ENCODE measurements around the gene CAMK2D. TPM values are rescaled to one million over a fixed set of nuclear protein-coding genes. Genes with fewer than 3 reads are reported as not detected.

Gene CAMK2D
- total RNA-seq: 100 to 1,000 TPM in 3 of 4 donors, 10 to 100 TPM in 1; 83.8 to 183 (median 145) TPM
- polyA plus RNA-seq: 10 to 100 TPM; 41.2 to 53.9 (median 44.1) TPM
- long read RNA-seq, donor 1, full-length matches to known transcripts: 4 of 173 reads
- long read RNA-seq, donor 1, partial matches to known transcripts: 18 of 173 reads
- long read RNA-seq, donor 1, other reads (novel, unspliced or antisense): 151 of 173 reads
- long read RNA-seq, donor 2, full-length matches to known transcripts: 5 of 176 reads
- long read RNA-seq, donor 2, partial matches to known transcripts: 23 of 176 reads
- long read RNA-seq, donor 2, other reads (novel, unspliced or antisense): 148 of 176 reads

GRCh38 chr4:113761620-113762185 is at the start of gene CAMK2D:
Gene CAMK2D (minus strand): TSS chr4:113761738. CDS start chr4:113761068, 670 bp downstream.
- H3K4me3 ChIP-seq: peak within 1 kb of the TSS; percentile 88
- TF ChIP-seq CTCF (IDR thresholded peaks at IDR 0.05): peak; percentile 42
- intact Hi-C loops (cut with DNase I): loop anchor here (2.0 to 5.0 kb wide), 3 partner anchors 77 to 214 kb away; no protein-coding TSS in a partner anchor
- 0 to 1% (median 0%) methylated on average over 25 to 50 of the region's 50 CpGs for WGBS, 3 donors
- H3K4me1 ChIP-seq: peaks cover 28% of the 10 kb centered on the region
- no peaks in the 10 kb centered on the region for H3K27me3 ChIP-seq (ENCODE audit: insufficient read depth in 3 of 3, low read length in 2 of 3)
- H3K9me3 ChIP-seq: no peaks in the 10 kb centered on the region
- H3K36me3 ChIP-seq (ENCODE audit: insufficient read depth in 1 of 2, low read depth in 1 of 2): peaks cover 0 to 14% of the 10 kb centered on the region in 2 donors
- DNase-seq (peak; percentile 74 to 93), ATAC-seq (peak; percentile 83 to 85 (median 84))
- peak within 1 kb of the TSS; percentile 97 for H3K27ac ChIP-seq

GRCh38 chr4:113810906-113811305 is 49.4 kb upstream of the CAMK2D start:
- Histone ChIP-seq H3K36me3 (ENCODE audit: insufficient read depth in 1 of 2, low read depth in 1 of 2) (no peaks in the 10 kb centered on the region), H3K27ac (no peak overlapping the region), H3K27me3 (ENCODE audit: insufficient read depth in 3 of 3, low read length in 2 of 3) (no peaks in the 10 kb centered on the region), H3K4me3 (no peak overlapping the region), H3K4me1 (no peaks in the 10 kb centered on the region), H3K9me3 (no peaks in the 10 kb centered on the region)
- intact Hi-C loops (cut with DNase I): no loop called here
- ATAC-seq (no peak), DNase-seq (no peak)
- TF ChIP-seq CTCF (IDR thresholded peaks at IDR 0.05): no peak
- 55 to 78% (median 64%) methylated on average over 2 of the region's 2 CpGs for WGBS, 3 donors

- no peak for TF ChIP-seq CTCF (IDR thresholded peaks at IDR 0.05)
- H3K27ac ChIP-seq: no peak overlapping the region
- ATAC-seq: no peak
- intact Hi-C loops (cut with DNase I): no loop called here
- DNase-seq: peak in 1 of 2 donors; percentile 11
- H3K4me1 ChIP-seq: no peaks in the 10 kb centered on the region
- no peaks in the 10 kb centered on the region for H3K36me3 ChIP-seq (ENCODE audit: insufficient read depth in 1 of 2, low read depth in 1 of 2)
- H3K4me3 ChIP-seq: no peak overlapping the region
- H3K27me3 ChIP-seq (ENCODE audit: insufficient read depth in 3 of 3, low read length in 2 of 3): no peaks in the 10 kb centered on the region
- no peaks in the 10 kb centered on the region for H3K9me3 ChIP-seq
- 48 to 75% (median 53%) methylated on average over 5 of the region's 5 CpGs for WGBS, 3 donors
Measured at GRCh38 chr4:113809311-113809710, 47.8 kb upstream of the CAMK2D start.

GRCh38 chr4:113806850-113807249 is 45.3 kb upstream of the CAMK2D start:
- no peak for ATAC-seq
- no peak overlapping the region for H3K4me3 ChIP-seq
- no peak for DNase-seq
- no peak overlapping the region for H3K27ac ChIP-seq
- no peaks in the 10 kb centered on the region for H3K27me3 ChIP-seq (ENCODE audit: insufficient read depth in 3 of 3, low read length in 2 of 3)
- TF ChIP-seq CTCF (IDR thresholded peaks at IDR 0.05): no peak
- H3K36me3 ChIP-seq (ENCODE audit: insufficient read depth in 1 of 2, low read depth in 1 of 2): no peaks in the 10 kb centered on the region
- intact Hi-C loops (cut with DNase I): no loop called here
- peaks cover 14% of the 10 kb centered on the region for H3K9me3 ChIP-seq
- no peaks in the 10 kb centered on the region for H3K4me1 ChIP-seq

Data from psoas muscle (tissue), 8 donors.